ENCODE measurements around the gene PRKN.

DNA sequence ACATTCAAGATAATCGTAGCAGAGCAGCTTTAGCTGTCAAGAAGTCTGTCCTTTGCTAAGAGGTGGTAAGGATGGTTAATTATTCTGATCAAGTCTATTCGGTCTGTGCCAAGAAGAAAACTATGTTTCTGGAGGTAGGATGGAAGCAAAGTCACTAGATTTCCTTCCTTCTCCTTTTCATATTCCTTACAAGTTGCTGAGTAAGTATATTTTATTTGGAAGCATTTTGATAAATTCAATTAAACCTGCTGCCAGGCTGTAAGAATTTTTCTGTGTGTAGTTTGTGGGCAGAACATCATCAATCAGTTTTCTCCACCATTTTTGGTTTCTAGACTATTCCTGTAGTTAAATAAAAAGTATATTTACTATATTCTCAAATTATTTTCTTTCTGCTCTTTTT lies 311.3 kb downstream of the PRKN start:
- TF ChIP-seq POLR2A (IDR thresholded peaks at IDR 0.05), result no peak
- TF ChIP-seq, protein P1, sequence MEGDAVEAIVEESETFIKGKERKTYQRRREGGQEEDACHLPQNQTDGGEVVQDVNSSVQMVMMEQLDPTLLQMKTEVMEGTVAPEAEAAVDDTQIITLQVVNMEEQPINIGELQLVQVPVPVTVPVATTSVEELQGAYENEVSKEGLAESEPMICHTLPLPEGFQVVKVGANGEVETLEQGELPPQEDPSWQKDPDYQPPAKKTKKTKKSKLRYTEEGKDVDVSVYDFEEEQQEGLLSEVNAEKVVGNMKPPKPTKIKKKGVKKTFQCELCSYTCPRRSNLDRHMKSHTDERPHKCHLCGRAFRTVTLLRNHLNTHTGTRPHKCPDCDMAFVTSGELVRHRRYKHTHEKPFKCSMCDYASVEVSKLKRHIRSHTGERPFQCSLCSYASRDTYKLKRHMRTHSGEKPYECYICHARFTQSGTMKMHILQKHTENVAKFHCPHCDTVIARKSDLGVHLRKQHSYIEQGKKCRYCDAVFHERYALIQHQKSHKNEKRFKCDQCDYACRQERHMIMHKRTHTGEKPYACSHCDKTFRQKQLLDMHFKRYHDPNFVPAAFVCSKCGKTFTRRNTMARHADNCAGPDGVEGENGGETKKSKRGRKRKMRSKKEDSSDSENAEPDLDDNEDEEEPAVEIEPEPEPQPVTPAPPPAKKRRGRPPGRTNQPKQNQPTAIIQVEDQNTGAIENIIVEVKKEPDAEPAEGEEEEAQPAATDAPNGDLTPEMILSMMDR (IDR thresholded peaks at IDR 0.05), result no peak
